NCI-H460 (cell line): ENCODE measurements around the gene PRR29. TPM values are rescaled to one million over a fixed set of nuclear protein-coding genes. Genes with fewer than 3 reads are reported as not detected.
A peak's percentile ranks its signal among the peaks of the same experiment; 100 is the strongest.

ENCODE experiments used
- DNase-seq: peaks from one replicate; pipeline ENCODE4 v3.0.0-alpha.2; 2016; ENCODE audit warnings: low read depth; ENCODE audit errors: extremely low read depth
- polyA plus RNA-seq: library from polyadenylated mRNA; depleted of rRNA; stranded (reverse); fragments of >200 nt; gene quantifications from 2 replicates; pipeline ENCODE4 v1.2.3, GENCODE V29; 2014; cell fraction: nucleus; rRNA removed
- total RNA-seq: library from RNA; depleted of rRNA; stranded (reverse); fragments of >200 nt; shearing (Covaris generic); gene quantifications from 2 replicates; pipeline ENCODE4 v1.2.3, GENCODE V29; 2014; rRNA removed

PRR29 gene
- not detected in 2 replicates for total RNA-seq
- not detected in 2 replicates for polyA plus RNA-seq

DNA sequence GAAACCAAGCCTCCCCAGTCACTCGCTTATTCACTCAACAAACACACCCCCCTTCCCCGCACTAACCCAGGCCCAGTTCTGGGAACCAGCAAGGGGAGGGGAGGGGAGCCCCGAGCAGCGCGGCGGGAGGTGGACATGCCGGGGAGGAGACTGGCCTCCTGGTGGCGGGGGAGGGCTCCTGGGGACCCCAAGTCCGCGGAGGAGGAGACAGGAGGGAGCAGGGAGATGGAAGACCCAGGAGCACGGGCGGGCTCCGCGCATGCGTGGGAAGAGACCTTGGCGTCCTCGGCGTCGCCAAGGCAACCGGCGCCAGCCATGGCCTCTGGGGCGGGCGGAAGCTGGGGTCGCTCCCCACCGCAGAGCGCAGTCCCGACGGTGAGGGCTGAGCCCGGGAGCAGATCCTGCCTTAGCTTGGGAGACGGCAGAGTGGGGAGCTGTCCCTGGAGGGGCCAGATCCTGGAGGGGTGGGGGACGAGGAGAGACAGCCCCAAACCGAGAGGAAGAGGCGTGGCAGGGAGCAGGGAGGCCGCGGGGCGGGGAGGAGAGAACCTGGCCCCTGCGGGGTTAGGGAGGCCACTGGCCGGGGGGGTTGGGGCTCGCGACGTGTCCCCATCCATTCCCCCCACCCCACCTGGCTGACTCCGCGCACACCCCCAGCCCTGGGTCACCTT, at the start of gene PRR29:
Gene PRR29 (plus strand): TSS at position 302 of the 671 bp plus-strand sequence. CDS start 14 bp downstream, at position 316.
- peak; percentile 50 for DNase-seq

GRCh38 chr17:63948521-63948920, 49.6 kb upstream of the PRR29 start:
- no peak for DNase-seq

GRCh38 chr17:63949576-63950250, 48.4 kb upstream of the PRR29 start:
- no peak for DNase-seq

GRCh38 chr17:63950940-63951907, 46.9 kb upstream of the PRR29 start:
- no peak for DNase-seq

DNA sequence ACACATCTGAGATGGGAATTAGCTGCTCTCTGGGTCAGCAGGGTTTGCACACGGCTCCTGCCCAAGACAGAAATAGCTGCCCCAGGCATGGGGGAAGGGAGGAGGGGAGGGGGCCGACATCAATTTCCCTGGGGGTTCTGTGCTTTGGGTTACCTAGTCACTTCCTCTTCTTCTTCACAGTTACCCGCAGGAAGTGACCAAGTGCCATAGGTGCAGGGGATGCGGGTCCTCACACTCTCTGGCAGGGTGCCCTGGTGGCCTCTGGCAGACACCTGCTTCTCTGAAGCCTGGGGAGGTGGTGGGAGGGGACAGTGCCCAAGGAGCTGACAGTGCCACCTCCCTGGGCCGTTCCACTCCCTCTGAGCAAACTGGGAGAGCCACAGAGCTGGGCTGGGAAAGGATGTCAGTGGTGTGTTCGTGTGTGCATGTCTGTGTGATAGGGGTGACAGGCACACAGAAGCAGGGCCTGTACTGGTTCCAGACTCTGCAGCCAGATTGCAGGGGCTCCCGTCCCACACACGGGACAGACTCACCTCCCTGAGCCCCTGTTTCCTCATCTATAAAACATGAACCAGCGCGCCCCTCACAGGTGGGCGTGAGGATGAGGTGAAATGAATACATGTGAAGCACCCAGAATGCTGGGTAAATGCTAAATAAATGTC, 43.6 kb upstream of the PRR29 start:
- DNase-seq: no peak

- DNase-seq: no peak
Measured at GRCh38 chr17:63955232-63955631, 42.9 kb upstream of the PRR29 start.

DNA sequence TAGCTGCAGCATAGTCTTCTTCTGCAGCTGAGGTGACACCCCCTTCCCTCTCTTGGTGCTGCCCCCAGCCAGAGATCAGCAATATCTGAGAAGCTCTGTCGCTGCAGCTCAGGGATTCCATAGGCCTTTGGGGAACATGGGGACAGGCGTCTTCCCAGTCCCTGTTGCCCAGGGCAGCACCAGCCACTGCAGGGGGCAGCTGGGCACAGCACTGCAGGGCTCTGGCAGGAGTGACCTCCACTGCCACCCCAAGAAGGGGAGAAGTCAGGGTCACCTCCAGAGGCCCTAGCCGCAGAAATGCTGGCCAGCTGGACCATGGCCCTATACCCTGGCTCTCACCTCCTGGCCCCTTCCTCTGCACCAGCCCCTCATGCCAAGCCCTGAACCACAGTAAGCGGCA, 42.4 kb upstream of the PRR29 start:
- no peak for DNase-seq

- DNase-seq: no peak
Measured at GRCh38 chr17:63956296-63956920, 41.7 kb upstream of the PRR29 start.

- DNase-seq: no peak
Measured at GRCh38 chr17:63960006-63960405, 38.1 kb upstream of the PRR29 start.

- no peak for DNase-seq
Measured at GRCh38 chr17:63960430-63960829, 37.7 kb upstream of the PRR29 start.

DNA sequence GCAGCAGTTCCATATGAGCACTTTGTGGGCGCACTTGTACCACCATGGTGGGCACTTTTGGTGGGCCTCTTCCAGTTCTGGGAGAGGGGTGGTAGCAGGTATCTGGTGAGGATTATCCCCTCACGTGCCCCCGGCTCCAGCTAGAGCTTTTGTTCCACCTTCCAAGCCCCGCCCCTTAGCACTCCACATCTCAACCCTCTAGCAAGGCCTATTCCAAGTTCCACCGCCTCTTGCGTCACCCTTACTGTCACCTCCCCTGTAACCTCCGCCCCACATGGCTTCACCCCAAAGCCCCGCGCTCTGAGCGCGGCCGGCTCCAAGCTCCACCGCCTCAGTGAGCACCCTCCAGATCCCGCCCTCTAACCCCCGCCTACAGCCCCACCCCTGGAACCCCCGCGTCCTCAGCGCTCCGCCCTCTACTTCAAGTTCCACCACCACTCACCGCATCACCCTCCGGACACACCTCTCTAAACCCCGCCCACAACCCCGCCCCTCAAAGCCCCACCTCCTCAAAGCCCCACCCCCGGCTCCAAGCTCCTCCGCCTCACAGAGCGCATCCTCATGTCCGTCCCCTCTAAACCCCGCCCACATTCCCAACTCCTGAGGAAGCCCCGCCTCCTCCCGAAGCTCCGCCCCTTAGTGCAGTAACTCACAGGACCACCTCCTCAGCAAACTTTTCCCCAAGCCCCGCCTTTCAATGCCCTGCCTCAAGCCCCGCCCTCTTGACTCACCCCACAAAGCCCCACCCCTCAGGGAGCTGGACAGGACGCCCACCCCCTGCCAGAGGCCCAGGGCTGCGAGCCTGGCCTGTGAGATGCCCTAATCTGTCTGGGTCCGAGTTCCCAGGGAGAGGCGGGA, 36.6 kb upstream of the PRR29 start:
- DNase-seq: peak; percentile 78

DNA sequence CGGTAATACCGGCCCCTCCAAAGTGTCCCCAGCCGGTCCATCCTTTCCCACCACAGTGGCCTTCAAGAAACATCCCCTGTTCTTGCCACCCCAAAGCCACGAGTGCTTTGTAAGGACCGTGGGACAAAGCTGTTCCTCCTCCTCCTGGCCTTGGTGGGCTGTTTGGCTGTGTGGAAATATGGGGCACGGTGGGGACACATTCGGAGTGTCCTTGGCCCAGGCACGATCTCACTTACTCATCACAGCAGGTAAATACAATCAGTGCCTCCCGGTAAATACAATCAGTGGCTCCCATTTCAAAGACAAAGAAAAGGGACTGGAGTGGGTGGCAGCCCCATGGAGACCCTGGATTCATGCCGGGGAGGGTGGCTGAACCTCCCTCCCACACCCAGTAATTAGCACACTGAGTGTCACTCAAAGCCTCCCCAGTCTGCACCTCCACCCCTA, 35.8 kb upstream of the PRR29 start:
- DNase-seq: no peak

- no peak for DNase-seq
Measured at GRCh38 chr17:63963123-63963522, 35.0 kb upstream of the PRR29 start.

DNA sequence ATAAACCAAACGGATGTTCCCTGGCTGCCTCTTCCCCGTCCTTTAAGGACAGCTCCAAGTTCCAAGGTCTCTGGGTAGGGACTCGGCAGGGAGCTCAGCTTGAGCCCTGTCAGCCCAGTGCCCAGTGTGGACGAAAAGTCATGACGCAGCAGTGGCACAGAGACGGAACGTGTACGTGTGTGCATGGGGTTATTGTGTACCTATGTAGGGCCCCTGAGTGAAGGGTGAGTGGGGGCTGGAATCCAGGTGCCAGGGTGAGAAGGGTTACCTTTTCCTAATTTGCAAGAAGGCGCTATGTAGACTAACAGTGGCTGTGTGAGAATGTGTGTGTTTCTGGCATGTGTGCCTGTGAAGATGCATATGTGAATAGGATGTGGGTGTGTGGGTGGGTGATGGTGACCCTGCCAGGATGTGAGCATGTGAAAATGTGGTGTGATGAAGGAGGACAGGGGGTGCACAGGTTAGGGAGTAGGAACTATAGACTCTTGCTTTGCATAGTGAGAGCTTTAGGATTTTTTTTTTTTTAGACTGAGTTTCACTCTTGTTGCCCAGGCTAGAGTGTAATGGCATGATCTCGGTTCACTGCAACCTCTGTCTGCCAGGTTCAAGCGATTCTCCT, 31.4 kb upstream of the PRR29 start:
- no peak for DNase-seq

DNA sequence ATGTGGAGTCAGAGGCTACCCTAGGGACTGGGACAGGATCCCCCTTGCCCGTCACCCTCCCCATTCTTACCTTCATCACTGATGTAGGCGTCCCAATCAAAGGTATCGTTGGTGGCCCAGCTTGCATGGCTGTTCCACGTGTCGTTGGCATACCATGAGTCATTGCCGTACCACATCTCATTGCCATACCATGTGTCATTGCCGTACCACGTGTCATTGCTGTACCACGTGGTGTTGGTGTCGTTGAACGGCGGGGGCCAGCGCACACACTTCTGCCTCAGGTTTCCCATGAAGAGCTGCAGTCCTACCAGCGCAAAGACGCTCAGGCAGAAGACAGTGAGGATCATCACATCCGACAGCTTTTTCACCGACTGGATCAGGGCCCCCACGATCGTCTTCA, 30.2 kb upstream of the PRR29 start:
- DNase-seq: no peak

DNA sequence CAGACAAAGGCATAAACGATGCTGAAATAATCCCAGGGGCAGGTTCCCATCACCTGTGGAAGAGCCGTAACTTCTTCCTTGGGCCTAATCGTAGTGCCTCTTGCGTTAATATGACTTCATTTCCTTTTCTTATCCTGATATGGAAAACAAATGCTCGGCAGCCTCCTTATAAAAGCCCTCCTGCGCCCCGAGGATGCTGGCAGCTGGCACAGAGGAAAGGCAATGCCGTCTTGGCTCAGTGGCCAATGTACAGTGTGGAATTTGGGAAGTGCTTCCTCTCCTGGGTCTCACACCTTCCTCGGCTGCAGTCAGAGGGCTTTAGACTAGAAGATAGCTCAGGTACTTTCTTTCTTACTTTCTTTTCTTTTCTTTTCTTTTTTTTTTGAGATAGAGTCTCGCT, 28.9 kb upstream of the PRR29 start:
- no peak for DNase-seq

- DNase-seq: no peak
Measured at GRCh38 chr17:63972796-63973195, 25.4 kb upstream of the PRR29 start, which contains the start of gene SCN4A. Gene SCN4A (minus strand): TSS chr17:63972918. CDS start chr17:63972841, 77 bp downstream.

DNA sequence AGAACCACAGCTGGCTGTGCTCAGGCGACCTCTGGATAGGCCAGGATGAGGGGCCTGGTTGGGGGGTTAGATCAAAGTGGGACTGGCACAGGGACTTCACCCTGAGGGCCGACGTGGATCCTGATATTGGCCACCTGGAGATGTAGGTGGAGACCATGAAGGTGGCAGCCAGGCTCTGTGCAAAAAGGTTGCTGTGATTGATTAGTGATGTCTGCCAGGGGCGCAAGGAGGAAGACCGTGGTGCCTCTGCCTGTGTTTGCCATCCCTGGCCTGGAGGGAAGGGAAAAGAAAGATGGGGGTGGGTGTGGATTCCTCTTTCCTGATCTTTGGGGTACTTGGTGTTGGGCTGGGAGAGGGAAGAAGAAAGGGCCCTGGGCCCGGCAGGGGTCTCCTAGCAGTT, 24.9 kb upstream of the PRR29 start:
- no peak for DNase-seq
